K562 (cell line): ENCODE results near the gene CFAP221.

Source experiments
- GATA2 ChIP-seq: sonication (generic); formaldehyde crosslinking; IDR thresholded peaks from 2 replicates; pipeline ENCODE4 v1.4.0; 2020; ENCODE audit warnings: mild to moderate bottlenecking, missing genetic modification reagents
- MTA3 ChIP-seq: fragments of 450-650 bp; formaldehyde crosslinking; IDR thresholded peaks from 2 replicates; pipeline ENCODE4 v1.6.1; 2017; ENCODE audit warnings: mild to moderate bottlenecking, borderline replicate concordance
- POLR2A ChIP-seq: fragments of 450-650 bp; conservative IDR thresholded peaks from 2 replicates; pipeline ENCODE4 v1.6.1; 2016
- TF ChIP-seq, protein P1 (sequence below): fragments of 450-650 bp; IDR thresholded peaks from 2 replicates; pipeline ENCODE4 v1.6.1; 2016; ENCODE audit warnings: mild to moderate bottlenecking, moderate library complexity
- TF ChIP-seq, protein P2 (sequence below): fragments of 450-650 bp; IDR thresholded peaks from 2 replicates; pipeline ENCODE4 v1.7.1; 2018; ENCODE audit warnings: mild to moderate bottlenecking, low read depth; ENCODE audit not compliant: partially characterized antibody

DNA sequence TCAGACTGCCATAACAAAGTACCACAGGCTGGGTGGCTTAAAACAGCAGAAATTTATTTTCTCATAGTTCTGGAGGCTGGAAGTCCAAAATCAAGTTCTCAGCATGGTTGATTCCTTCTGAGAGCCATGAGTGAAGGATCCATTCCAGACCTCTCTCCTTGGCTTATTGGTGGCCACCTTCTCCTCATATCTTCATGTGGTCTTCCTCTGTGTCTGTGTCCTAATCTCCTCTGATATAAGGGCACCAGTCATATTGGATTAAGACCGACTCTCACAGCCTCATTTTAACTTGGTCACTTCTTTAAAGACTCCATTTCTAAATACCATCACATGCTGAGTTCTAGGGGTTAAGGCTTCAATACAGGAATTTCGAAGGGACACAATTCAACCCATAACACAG lies 65.1 kb downstream of the CFAP221 start:
- TF ChIP-seq, protein P1, sequence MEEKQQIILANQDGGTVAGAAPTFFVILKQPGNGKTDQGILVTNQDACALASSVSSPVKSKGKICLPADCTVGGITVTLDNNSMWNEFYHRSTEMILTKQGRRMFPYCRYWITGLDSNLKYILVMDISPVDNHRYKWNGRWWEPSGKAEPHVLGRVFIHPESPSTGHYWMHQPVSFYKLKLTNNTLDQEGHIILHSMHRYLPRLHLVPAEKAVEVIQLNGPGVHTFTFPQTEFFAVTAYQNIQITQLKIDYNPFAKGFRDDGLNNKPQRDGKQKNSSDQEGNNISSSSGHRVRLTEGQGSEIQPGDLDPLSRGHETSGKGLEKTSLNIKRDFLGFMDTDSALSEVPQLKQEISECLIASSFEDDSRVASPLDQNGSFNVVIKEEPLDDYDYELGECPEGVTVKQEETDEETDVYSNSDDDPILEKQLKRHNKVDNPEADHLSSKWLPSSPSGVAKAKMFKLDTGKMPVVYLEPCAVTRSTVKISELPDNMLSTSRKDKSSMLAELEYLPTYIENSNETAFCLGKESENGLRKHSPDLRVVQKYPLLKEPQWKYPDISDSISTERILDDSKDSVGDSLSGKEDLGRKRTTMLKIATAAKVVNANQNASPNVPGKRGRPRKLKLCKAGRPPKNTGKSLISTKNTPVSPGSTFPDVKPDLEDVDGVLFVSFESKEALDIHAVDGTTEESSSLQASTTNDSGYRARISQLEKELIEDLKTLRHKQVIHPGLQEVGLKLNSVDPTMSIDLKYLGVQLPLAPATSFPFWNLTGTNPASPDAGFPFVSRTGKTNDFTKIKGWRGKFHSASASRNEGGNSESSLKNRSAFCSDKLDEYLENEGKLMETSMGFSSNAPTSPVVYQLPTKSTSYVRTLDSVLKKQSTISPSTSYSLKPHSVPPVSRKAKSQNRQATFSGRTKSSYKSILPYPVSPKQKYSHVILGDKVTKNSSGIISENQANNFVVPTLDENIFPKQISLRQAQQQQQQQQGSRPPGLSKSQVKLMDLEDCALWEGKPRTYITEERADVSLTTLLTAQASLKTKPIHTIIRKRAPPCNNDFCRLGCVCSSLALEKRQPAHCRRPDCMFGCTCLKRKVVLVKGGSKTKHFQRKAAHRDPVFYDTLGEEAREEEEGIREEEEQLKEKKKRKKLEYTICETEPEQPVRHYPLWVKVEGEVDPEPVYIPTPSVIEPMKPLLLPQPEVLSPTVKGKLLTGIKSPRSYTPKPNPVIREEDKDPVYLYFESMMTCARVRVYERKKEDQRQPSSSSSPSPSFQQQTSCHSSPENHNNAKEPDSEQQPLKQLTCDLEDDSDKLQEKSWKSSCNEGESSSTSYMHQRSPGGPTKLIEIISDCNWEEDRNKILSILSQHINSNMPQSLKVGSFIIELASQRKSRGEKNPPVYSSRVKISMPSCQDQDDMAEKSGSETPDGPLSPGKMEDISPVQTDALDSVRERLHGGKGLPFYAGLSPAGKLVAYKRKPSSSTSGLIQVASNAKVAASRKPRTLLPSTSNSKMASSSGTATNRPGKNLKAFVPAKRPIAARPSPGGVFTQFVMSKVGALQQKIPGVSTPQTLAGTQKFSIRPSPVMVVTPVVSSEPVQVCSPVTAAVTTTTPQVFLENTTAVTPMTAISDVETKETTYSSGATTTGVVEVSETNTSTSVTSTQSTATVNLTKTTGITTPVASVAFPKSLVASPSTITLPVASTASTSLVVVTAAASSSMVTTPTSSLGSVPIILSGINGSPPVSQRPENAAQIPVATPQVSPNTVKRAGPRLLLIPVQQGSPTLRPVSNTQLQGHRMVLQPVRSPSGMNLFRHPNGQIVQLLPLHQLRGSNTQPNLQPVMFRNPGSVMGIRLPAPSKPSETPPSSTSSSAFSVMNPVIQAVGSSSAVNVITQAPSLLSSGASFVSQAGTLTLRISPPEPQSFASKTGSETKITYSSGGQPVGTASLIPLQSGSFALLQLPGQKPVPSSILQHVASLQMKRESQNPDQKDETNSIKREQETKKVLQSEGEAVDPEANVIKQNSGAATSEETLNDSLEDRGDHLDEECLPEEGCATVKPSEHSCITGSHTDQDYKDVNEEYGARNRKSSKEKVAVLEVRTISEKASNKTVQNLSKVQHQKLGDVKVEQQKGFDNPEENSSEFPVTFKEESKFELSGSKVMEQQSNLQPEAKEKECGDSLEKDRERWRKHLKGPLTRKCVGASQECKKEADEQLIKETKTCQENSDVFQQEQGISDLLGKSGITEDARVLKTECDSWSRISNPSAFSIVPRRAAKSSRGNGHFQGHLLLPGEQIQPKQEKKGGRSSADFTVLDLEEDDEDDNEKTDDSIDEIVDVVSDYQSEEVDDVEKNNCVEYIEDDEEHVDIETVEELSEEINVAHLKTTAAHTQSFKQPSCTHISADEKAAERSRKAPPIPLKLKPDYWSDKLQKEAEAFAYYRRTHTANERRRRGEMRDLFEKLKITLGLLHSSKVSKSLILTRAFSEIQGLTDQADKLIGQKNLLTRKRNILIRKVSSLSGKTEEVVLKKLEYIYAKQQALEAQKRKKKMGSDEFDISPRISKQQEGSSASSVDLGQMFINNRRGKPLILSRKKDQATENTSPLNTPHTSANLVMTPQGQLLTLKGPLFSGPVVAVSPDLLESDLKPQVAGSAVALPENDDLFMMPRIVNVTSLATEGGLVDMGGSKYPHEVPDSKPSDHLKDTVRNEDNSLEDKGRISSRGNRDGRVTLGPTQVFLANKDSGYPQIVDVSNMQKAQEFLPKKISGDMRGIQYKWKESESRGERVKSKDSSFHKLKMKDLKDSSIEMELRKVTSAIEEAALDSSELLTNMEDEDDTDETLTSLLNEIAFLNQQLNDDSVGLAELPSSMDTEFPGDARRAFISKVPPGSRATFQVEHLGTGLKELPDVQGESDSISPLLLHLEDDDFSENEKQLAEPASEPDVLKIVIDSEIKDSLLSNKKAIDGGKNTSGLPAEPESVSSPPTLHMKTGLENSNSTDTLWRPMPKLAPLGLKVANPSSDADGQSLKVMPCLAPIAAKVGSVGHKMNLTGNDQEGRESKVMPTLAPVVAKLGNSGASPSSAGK = no peak
- TF ChIP-seq GATA2 (no peak), MTA3 (no peak), POLR2A (no peak)
- TF ChIP-seq, protein P2, sequence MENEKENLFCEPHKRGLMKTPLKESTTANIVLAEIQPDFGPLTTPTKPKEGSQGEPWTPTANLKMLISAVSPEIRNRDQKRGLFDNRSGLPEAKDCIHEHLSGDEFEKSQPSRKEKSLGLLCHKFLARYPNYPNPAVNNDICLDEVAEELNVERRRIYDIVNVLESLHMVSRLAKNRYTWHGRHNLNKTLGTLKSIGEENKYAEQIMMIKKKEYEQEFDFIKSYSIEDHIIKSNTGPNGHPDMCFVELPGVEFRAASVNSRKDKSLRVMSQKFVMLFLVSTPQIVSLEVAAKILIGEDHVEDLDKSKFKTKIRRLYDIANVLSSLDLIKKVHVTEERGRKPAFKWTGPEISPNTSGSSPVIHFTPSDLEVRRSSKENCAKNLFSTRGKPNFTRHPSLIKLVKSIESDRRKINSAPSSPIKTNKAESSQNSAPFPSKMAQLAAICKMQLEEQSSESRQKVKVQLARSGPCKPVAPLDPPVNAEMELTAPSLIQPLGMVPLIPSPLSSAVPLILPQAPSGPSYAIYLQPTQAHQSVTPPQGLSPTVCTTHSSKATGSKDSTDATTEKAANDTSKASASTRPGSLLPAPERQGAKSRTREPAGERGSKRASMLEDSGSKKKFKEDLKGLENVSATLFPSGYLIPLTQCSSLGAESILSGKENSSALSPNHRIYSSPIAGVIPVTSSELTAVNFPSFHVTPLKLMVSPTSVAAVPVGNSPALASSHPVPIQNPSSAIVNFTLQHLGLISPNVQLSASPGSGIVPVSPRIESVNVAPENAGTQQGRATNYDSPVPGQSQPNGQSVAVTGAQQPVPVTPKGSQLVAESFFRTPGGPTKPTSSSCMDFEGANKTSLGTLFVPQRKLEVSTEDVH = no peak
